GM19372 (cell line): ENCODE results near the gene GPR153.
"Not testable (repeated sequence)": the region's sequence is repeated elsewhere in the genome, so short reads cannot be mapped to it uniquely, and the experiment has no call there.

Source experiments
- ATAC-seq: cut with Tn5 transposase; IDR thresholded peaks from one replicate; pipeline ENCODE4 v1.9.1; 2021; ENCODE audit warnings: mild to moderate bottlenecking, low read depth, moderate library complexity; ENCODE audit not compliant: unreplicated experiment

Gene GPR153

GRCh38 chr1:6237093-6237492 lies 23.8 kb downstream of the GPR153 start:
- no peak for ATAC-seq

- ATAC-seq: no peak
Measured at GRCh38 chr1:6235296-6235677, 25.6 kb downstream of the GPR153 start.

GRCh38 chr1:6234502-6235295 lies 26.2 kb downstream of the GPR153 start:
- no peak for ATAC-seq

- ATAC-seq: no peak
Measured at GRCh38 chr1:6233376-6233775, 27.5 kb downstream of the GPR153 start.

GRCh38 chr1:6225651-6226050 lies 35.2 kb downstream of the GPR153 start:
- no peak for ATAC-seq

GRCh38 chr1:6224718-6225117 lies 36.2 kb downstream of the GPR153 start:
- no peak for ATAC-seq

GRCh38 chr1:6223617-6224016 lies 37.3 kb downstream of the GPR153 start:
- no peak for ATAC-seq

- no peak for ATAC-seq
Measured at GRCh38 chr1:6222636-6223035, 38.3 kb downstream of the GPR153 start.

GRCh38 chr1:6221210-6221784 lies 39.6 kb downstream of the GPR153 start:
- no peak for ATAC-seq

GRCh38 chr1:6220236-6220635 lies 40.7 kb downstream of the GPR153 start:
- ATAC-seq: no peak

- ATAC-seq: not testable (repeated sequence)
Measured at GRCh38 chr1:6219641-6220040, 41.3 kb downstream of the GPR153 start.

GRCh38 chr1:6218375-6219164 lies 42.3 kb downstream of the GPR153 start:
- no peak for ATAC-seq

GRCh38 chr1:6212193-6212959 lies 48.5 kb downstream of the GPR153 start:
- no peak for ATAC-seq

GRCh38 chr1:6211731-6212130 lies 49.2 kb downstream of the GPR153 start:
- ATAC-seq: no peak

- ATAC-seq: no peak
Measured at GRCh38 chr1:6210591-6211355, 50.1 kb downstream of the GPR153 start.

GRCh38 chr1:6209661-6210580 lies 51.0 kb downstream of the GPR153 start:
- no peak for ATAC-seq

GRCh38 chr1:6208723-6209660 lies 51.9 kb downstream of the GPR153 start:
- ATAC-seq: no peak

GRCh38 chr1:6207921-6208320 lies 53.0 kb downstream of the GPR153 start:
- no peak for ATAC-seq
